ENCODE measurements around the gene FAHD2A.

The FAHD2A gene

DNA sequence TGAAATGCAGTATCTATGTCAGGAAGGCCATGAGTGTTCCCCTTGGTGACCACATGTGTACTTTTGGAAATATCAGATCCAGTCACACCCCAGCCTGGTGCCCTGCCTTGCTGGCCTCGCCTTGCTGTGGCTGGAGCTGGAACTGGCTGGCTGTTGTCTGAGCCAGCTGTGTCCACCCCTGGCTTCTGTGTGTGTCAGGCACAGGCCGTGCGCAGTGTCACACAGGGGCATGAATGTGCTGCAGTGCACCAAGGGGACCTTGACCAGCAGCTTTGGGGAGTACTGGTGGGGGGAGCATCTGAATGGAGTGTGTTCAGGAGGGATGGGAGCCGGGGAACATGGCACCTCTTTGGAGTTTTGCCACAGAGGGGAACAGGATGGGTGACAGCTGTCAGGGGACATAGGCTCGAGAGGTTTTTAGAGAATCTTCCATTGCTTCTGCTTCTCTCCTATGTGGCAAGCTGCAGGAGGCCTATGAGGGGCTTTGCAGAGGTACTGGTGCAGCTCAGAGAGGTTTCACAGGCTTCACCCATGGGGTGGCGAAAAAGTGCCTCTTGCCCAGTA, 44.7 kb upstream of the FAHD2A start:
- TF ChIP-seq, protein P1, sequence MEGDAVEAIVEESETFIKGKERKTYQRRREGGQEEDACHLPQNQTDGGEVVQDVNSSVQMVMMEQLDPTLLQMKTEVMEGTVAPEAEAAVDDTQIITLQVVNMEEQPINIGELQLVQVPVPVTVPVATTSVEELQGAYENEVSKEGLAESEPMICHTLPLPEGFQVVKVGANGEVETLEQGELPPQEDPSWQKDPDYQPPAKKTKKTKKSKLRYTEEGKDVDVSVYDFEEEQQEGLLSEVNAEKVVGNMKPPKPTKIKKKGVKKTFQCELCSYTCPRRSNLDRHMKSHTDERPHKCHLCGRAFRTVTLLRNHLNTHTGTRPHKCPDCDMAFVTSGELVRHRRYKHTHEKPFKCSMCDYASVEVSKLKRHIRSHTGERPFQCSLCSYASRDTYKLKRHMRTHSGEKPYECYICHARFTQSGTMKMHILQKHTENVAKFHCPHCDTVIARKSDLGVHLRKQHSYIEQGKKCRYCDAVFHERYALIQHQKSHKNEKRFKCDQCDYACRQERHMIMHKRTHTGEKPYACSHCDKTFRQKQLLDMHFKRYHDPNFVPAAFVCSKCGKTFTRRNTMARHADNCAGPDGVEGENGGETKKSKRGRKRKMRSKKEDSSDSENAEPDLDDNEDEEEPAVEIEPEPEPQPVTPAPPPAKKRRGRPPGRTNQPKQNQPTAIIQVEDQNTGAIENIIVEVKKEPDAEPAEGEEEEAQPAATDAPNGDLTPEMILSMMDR (IDR thresholded peaks at IDR 0.05; ENCODE audit: low read depth, low read length), result no peak
- H3K4me3 ChIP-seq (ENCODE audit: low read depth, low read length), result no peak overlapping the region

DNA sequence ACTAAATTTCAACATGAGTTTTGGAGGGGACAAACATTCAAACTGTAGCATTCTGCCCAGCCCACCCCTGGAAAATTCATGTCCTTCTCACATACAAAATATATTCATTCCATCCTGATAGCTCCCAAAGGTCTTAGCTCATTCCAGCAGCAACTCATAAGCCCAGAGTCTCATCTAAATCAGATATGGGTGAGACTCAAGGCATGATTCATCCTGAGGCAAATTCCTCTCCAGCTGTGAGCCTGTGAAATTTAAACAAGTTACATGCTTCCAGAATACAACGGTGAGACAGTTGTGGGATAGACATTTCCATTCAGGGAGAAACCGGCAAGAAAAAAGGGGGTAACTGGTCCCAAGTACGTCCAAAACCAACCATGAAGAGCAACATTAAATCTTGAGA, 43.5 kb upstream of the FAHD2A start:
- H3K4me3 ChIP-seq (ENCODE audit: low read depth, low read length), result no peak overlapping the region
- TF ChIP-seq, protein P1 (IDR thresholded peaks at IDR 0.05; ENCODE audit: low read depth, low read length), result no peak

DNA sequence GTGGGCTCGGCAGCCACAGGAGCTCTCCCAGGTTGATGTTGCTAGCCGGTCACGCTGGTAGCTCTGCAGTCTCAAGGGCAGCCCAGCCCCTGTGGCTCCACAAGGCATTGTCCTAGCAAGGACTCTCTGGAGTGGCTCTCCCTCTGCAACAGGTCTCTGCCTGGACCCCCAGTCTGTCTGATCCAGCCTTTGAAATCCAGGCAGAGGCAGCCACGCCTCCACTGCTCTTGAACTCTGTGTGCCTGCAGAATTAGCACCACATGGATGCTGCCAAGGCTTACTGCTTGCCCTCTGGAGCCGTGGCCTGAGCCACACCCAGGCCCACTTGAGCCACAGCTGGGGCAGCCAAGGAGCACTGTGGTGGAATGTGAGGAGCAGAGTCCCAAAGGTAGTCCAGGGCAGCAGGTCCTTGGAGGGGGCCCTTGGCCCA, 43.0 kb upstream of the FAHD2A start:
- TF ChIP-seq, protein P1 (IDR thresholded peaks at IDR 0.05; ENCODE audit: low read depth, low read length), result no peak
- H3K4me3 ChIP-seq (ENCODE audit: low read depth, low read length), result no peak overlapping the region

DNA sequence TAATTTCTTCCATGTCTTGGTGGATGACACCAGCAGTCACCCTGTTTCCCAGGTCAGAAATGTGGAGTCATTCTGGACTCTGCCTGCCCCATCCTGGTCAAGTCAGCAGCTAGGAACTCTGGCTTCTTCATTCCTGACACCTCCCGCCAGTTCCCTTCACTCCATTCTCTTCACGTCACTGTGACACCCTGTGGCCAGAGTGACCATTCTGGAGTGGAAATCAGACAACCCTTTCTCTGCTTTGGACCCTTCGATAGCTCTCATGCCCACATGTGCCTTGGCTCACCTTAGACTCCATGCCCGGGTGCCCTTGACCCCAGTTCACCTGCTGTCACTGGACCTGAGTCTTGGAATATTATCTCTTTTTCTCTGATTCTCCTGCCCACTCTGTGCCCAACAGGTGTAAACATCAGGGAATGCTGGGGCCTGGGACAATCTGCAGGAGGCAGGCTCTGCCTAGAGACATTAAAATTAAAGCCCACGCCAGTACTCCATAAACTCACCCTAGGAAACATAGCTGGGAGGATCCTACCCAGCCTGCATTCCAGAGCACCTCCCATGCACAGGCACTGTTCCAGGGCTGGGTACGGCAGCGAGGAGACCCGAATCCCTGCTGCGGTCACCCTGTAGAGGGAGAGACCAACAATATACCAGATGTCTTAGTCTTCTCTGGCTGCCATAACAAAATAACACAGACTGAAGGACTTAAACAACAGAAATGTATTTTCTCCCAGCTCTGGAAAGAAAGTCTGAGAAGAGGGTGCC, 41.1 kb upstream of the FAHD2A start:
- no peak overlapping the region for H3K4me3 ChIP-seq (ENCODE audit: low read depth, low read length)
- TF ChIP-seq, protein P1 (IDR thresholded peaks at IDR 0.05; ENCODE audit: low read depth, low read length), result no peak

DNA sequence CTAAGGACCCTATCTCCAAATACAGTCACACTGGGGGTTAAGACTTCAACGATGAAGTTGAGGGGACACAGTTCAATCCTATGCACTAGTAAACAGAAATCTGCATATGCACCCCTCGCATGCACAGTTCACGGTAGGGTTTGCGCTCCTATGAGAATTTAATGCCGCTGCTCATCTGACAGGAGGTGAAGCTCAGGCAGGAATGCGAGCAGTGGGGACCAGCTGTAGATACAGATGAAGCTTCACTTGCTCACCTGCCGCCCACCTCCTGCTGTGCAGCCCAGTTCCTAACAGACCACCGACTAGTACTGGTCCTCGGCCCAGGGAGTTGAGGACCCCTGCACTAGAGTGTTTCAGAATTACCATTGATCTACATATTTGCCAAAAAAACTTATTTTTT, 40.0 kb upstream of the FAHD2A start:
- no peak overlapping the region for H3K4me3 ChIP-seq (ENCODE audit: low read depth, low read length)
- TF ChIP-seq, protein P1 (IDR thresholded peaks at IDR 0.05; ENCODE audit: low read depth, low read length), result no peak

DNA sequence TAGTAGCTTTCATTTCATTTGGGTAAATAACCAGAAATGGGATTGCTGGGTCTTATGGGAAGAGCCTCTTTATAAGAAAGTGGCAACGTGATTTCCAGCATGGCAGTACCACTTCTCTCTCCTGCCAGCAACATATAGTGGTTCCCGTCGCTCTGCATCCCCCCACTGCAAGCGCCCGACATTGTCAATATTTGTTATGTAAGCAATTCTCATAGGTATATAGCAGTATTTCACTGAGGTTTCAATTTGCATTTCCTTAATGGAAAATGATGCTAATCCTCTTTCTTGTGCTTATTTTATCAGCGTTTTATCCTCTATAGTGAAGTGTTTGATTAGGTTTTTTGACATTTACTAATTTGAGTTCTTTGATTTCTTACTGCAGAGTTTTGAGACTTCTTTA, 36.0 kb upstream of the FAHD2A start:
- no peak overlapping the region for H3K4me3 ChIP-seq (ENCODE audit: low read depth, low read length)
- TF ChIP-seq, protein P1 (IDR thresholded peaks at IDR 0.05; ENCODE audit: low read depth, low read length), result no peak

DNA sequence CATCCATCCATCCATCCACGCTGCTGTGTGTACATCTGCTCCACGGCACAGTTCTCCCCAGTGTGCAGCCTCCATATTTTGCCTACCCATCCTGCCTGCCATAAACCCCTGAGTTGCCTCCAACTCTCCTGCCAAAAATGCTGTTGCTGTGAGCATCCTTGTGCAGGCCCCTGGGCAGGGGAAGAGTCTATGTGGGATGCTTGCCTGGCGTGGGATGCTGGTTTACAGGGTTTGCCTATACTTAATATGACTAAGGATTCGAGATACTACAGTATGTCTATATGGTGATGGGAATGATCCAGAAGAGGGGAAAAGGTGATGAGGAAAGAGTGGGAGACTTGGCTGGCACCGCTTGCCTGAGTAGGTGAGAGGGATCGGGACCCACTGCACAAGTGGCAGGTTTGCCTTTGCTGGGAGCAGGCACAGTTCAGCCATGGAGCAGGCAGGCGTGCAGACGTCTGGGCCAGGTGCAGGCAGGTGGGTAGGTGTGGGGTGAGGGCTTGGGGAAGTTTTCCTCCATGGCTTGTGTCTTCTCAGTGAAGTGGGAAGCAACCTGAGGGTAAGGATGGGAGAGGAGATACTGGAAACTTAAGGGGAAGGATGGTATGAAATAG, 30.2 kb upstream of the FAHD2A start:
- H3K4me3 ChIP-seq (ENCODE audit: low read depth, low read length), result no peak overlapping the region
- TF ChIP-seq, protein P1 (IDR thresholded peaks at IDR 0.05; ENCODE audit: low read depth, low read length), result no peak

Measured in WI38 (cell line).